ENCODE measurements around the gene AFTPH. TPM values are rescaled to one million over a fixed set of nuclear protein-coding genes. Genes with fewer than 3 reads are reported as not detected.

AFTPH gene
- total and polyA plus RNA-seq, 12 donors, result 7.9 to 22.3 (median 11.0) TPM

GRCh38 chr2:64593035-64593655, 69.0 kb downstream of the AFTPH start:
- no peak for TF ChIP-seq CTCF (IDR thresholded peaks at IDR 0.05)
- no peaks in the 10 kb centered on the region for H3K27me3 ChIP-seq
- peak in 1 of 2 donors; percentile 63 for DNase-seq
- no peak overlapping the region for H3K4me3 ChIP-seq
- ATAC-seq, result peak; percentile 49 to 95 (median 80)
- intact Hi-C loops (cut with DNase I), result no loop called here
- peaks cover 0 to 17% (median 2%) of the 10 kb centered on the region in 9 donors for H3K4me1 ChIP-seq
- H3K9me3 ChIP-seq, result no peaks in the 10 kb centered on the region
- H3K27ac ChIP-seq, result peak overlapping the region in 4 of 10 donors; percentile 2 to 37 (median 32)
- 63 to 68% methylated on average over 4 of the region's 4 CpGs for WGBS, 2 donors
- H3K36me3 ChIP-seq, result peaks cover 0 to 57% (median 21%) of the 10 kb centered on the region in 9 donors

GRCh38 chr2:64594226-64594989, 70.3 kb downstream of the AFTPH start:
- Histone ChIP-seq H3K27me3 (no peaks in the 10 kb centered on the region), H3K9me3 (no peaks in the 10 kb centered on the region), H3K4me3 (no peak overlapping the region), H3K27ac (peak overlapping the region in 1 of 10 donors; percentile 8), H3K36me3 (peaks cover 0 to 44% (median 21%) of the 10 kb centered on the region in 9 donors), H3K4me1 (peaks cover 0 to 20% (median 5%) of the 10 kb centered on the region in 9 donors)
- 81 to 90% methylated on average over 7 of the region's 7 CpGs for WGBS, 2 donors
- no peak for TF ChIP-seq CTCF (IDR thresholded peaks at IDR 0.05)
- intact Hi-C loops (cut with DNase I), result no loop called here
- ATAC-seq (no peak), DNase-seq (no peak)

- ATAC-seq (no peak), DNase-seq (no peak)
- no peaks in the 10 kb centered on the region for H3K27me3 ChIP-seq
- H3K9me3 ChIP-seq, result no peaks in the 10 kb centered on the region
- no peak overlapping the region for H3K4me3 ChIP-seq
- no peak overlapping the region for H3K27ac ChIP-seq
- 49 to 57% methylated on average over 4 of the region's 4 CpGs for WGBS, 2 donors
- TF ChIP-seq CTCF (IDR thresholded peaks at IDR 0.05), result peak in 6 of 9 donors; percentile 7 to 52 (median 36)
- peaks cover 0 to 32% (median 18%) of the 10 kb centered on the region in 9 donors for H3K36me3 ChIP-seq
- peaks cover 0 to 26% (median 9%) of the 10 kb centered on the region in 9 donors for H3K4me1 ChIP-seq
- intact Hi-C loops (cut with DNase I), result loop anchor here in 1 of 10 donors (5.0 kb wide), 1 partner anchor 277 kb away; no protein-coding TSS in a partner anchor
Observed at GRCh38 chr2:64595397-64596176, 71.5 kb downstream of the AFTPH start.

GRCh38 chr2:64598226-64598625, 74.1 kb downstream of the AFTPH start:
- intact Hi-C loops (cut with DNase I), result loop anchor here in 1 of 10 donors (5.0 kb wide), 1 partner anchor 274 kb away; no protein-coding TSS in a partner anchor
- H3K36me3 ChIP-seq, result peaks cover 0 to 6% (median 0%) of the 10 kb centered on the region in 9 donors
- WGBS, 2 donors, result 98 to 99% methylated on average over 6 of the region's 6 CpGs
- no peak overlapping the region for H3K4me3 ChIP-seq
- no peak overlapping the region for H3K27ac ChIP-seq
- H3K9me3 ChIP-seq, result no peaks in the 10 kb centered on the region
- no peak for TF ChIP-seq CTCF (IDR thresholded peaks at IDR 0.05)
- H3K4me1 ChIP-seq, result peaks cover 0 to 21% (median 2%) of the 10 kb centered on the region in 9 donors
- ATAC-seq, result no peak
- no peak for DNase-seq
- H3K27me3 ChIP-seq, result no peaks in the 10 kb centered on the region

All from heart right ventricle (tissue), 16 donors.